ENCODE measurements around the gene HOXB4.

HOXB4 gene

GRCh38 chr17:48623583-48623982, 45.4 kb upstream of the HOXB4 start:
- H3K9ac ChIP-seq (ENCODE audit: low read length): no peak overlapping the region

GRCh38 chr17:48622857-48623256, 44.7 kb upstream of the HOXB4 start:
- Histone ChIP-seq H3K27me3 (ENCODE audit: low read length) (no peaks in the 10 kb centered on the region), H3K4me2 (ENCODE audit: low read depth, low read length, poor library complexity, severe bottlenecking) (no peak overlapping the region), H3K36me3 (ENCODE audit: low read length) (no peaks in the 10 kb centered on the region), H3F3A (ENCODE audit: insufficient read depth) (no peaks in the 10 kb centered on the region), H3K9me2 (replicated peaks; ENCODE audit: insufficient read depth, low read length) (no peaks in the 10 kb centered on the region), H2AFZ (ENCODE audit: low read depth, low read length, severe bottlenecking) (no peak overlapping the region), H4K20me1 (ENCODE audit: low read depth, low read length) (no peaks in the 10 kb centered on the region), H3K9ac (ENCODE audit: low read length) (no peak overlapping the region), H3K9me3 (ENCODE audit: insufficient read depth, low read length) (no peaks in the 10 kb centered on the region), H3K27ac (ENCODE audit: low read depth, low read length) (no peak overlapping the region), H3K79me2 (ENCODE audit: insufficient read depth, low read length) (no peaks in the 10 kb centered on the region), H3K4me3 (ENCODE audit: insufficient read depth, low read length, poor library complexity, severe bottlenecking) (no peak overlapping the region)
- TF ChIP-seq CTCF (IDR thresholded peaks at IDR 0.05; ENCODE audit: insufficient read depth, low read length, poor library complexity, severe bottlenecking): no peak
- TF ChIP-seq EZH2phosphoT487 (conservative IDR thresholded peaks at IDR 0.05; ENCODE audit: low read length): no peak

More at GRCh38 chr17:48623583-48623982, 45.4 kb upstream of the HOXB4 start:
- no peaks in the 10 kb centered on the region for H3K27me3 ChIP-seq (ENCODE audit: low read length)
- H4K20me1 ChIP-seq (ENCODE audit: low read depth, low read length): no peaks in the 10 kb centered on the region
- no peak overlapping the region for H2AFZ ChIP-seq (ENCODE audit: low read depth, low read length, severe bottlenecking)
- no peak overlapping the region for H3K27ac ChIP-seq (ENCODE audit: low read depth, low read length)
- H3K36me3 ChIP-seq (ENCODE audit: low read length): no peaks in the 10 kb centered on the region
- no peaks in the 10 kb centered on the region for H3K9me2 ChIP-seq (replicated peaks; ENCODE audit: insufficient read depth, low read length)
- TF ChIP-seq CTCF (IDR thresholded peaks at IDR 0.05; ENCODE audit: insufficient read depth, low read length, poor library complexity, severe bottlenecking): no peak
- TF ChIP-seq EZH2phosphoT487 (conservative IDR thresholded peaks at IDR 0.05; ENCODE audit: low read length): no peak
- H3F3A ChIP-seq (ENCODE audit: insufficient read depth): no peaks in the 10 kb centered on the region
- H3K4me3 ChIP-seq (ENCODE audit: insufficient read depth, low read length, poor library complexity, severe bottlenecking): no peak overlapping the region
- no peaks in the 10 kb centered on the region for H3K79me2 ChIP-seq (ENCODE audit: insufficient read depth, low read length)
- H3K4me2 ChIP-seq (ENCODE audit: low read depth, low read length, poor library complexity, severe bottlenecking): no peak overlapping the region
- no peaks in the 10 kb centered on the region for H3K9me3 ChIP-seq (ENCODE audit: insufficient read depth, low read length)

- no peaks in the 10 kb centered on the region for H3K9me2 ChIP-seq (replicated peaks; ENCODE audit: insufficient read depth, low read length)
- no peaks in the 10 kb centered on the region for H3K79me2 ChIP-seq (ENCODE audit: insufficient read depth, low read length)
- no peaks in the 10 kb centered on the region for H3K9me3 ChIP-seq (ENCODE audit: insufficient read depth, low read length)
- H3K36me3 ChIP-seq (ENCODE audit: low read length): no peaks in the 10 kb centered on the region
- H4K20me1 ChIP-seq (ENCODE audit: low read depth, low read length): no peaks in the 10 kb centered on the region
- H3K4me2 ChIP-seq (ENCODE audit: low read depth, low read length, poor library complexity, severe bottlenecking): no peak overlapping the region
- no peak overlapping the region for H3K4me3 ChIP-seq (ENCODE audit: insufficient read depth, low read length, poor library complexity, severe bottlenecking)
- H3K9ac ChIP-seq (ENCODE audit: low read length): no peak overlapping the region
- no peaks in the 10 kb centered on the region for H3F3A ChIP-seq (ENCODE audit: insufficient read depth)
- TF ChIP-seq EZH2phosphoT487 (conservative IDR thresholded peaks at IDR 0.05; ENCODE audit: low read length): no peak
- no peak for TF ChIP-seq CTCF (IDR thresholded peaks at IDR 0.05; ENCODE audit: insufficient read depth, low read length, poor library complexity, severe bottlenecking)
- no peak overlapping the region for H3K27ac ChIP-seq (ENCODE audit: low read depth, low read length)
- no peaks in the 10 kb centered on the region for H3K27me3 ChIP-seq (ENCODE audit: low read length)
- H2AFZ ChIP-seq (ENCODE audit: low read depth, low read length, severe bottlenecking): no peak overlapping the region
Measured at GRCh38 chr17:48621410-48622392, 43.6 kb upstream of the HOXB4 start.
